Natural killer cell (primary cell): Measurements from ENCODE around the gene ECHDC1. TPM values are rescaled to one million over a fixed set of nuclear protein-coding genes. Genes with fewer than 3 reads are reported as not detected.
"Not testable (repeated sequence)": the region's sequence is repeated elsewhere in the genome, so short reads cannot be mapped to it uniquely, and the experiment has no call there.

ENCODE experiments used
- ATAC-seq, 3 donors: fragments of 150-1000 bp in 2 of 3; fragments of 200-7000 bp in 1 of 3; cut with Tn5 transposase; 1 replicate in 1 of 3; 2 replicates in 2 of 3; pipeline ENCODE4 v1.10.0; 2021; ENCODE audit warnings: mild to moderate bottlenecking in 2 of 3, moderate library complexity in 2 of 3
- DNase-seq, 2 donors: peaks; one replicate each; pipeline versions ENCODE4 v3.0.0 to v3.0.0-alpha.2; 2013 to 2021; ENCODE audit warnings: mixed read lengths in 1 of 2
- H3K27ac ChIP-seq: one replicate; pipeline ENCODE4 v1.5.1; 2013; ENCODE audit warnings: mild to moderate bottlenecking, low read length
- H3K27me3 ChIP-seq: one replicate; pipeline ENCODE4 v1.6.1; 2013; ENCODE audit warnings: low read length; ENCODE audit not compliant: control insufficient read depth, insufficient read depth
- H3K36me3 ChIP-seq: one replicate; pipeline ENCODE4 v1.6.1; 2013; ENCODE audit warnings: low read length; ENCODE audit not compliant: control insufficient read depth, insufficient read depth
- H3K4me1 ChIP-seq: one replicate; pipeline ENCODE4 v1.6.1; 2013; ENCODE audit warnings: low read length; ENCODE audit not compliant: control insufficient read depth, insufficient read depth
- H3K4me3 ChIP-seq: one replicate; pipeline ENCODE4 v1.5.1; 2013; ENCODE audit warnings: low read length
- H3K9me3 ChIP-seq: one replicate; pipeline ENCODE4 v1.6.1; 2013; ENCODE audit warnings: low read length; ENCODE audit not compliant: control insufficient read depth, insufficient read depth
- H3K27ac Mint-ChIP-seq, 2 donors: one replicate each; pipeline ENCODE4 v1.8.0; 2022; ENCODE audit warnings: mild to moderate bottlenecking in 2 of 2, mixed read lengths in 2 of 2, moderate library complexity in 1 of 2
- H3K27me3 Mint-ChIP-seq, 2 donors: one replicate each; pipeline ENCODE4 v1.8.0; 2022; ENCODE audit warnings: low read depth in 2 of 2, mixed read lengths in 2 of 2
- H3K36me3 Mint-ChIP-seq: one replicate; pipeline ENCODE4 v1.8.0; 2022; ENCODE audit warnings: mixed read lengths
- H3K4me1 Mint-ChIP-seq, 2 donors: one replicate each; pipeline ENCODE4 v1.8.0; 2022; ENCODE audit warnings: mixed read lengths in 2 of 2
- H3K4me3 Mint-ChIP-seq: one replicate; pipeline ENCODE4 v1.8.0; 2022; ENCODE audit warnings: mild to moderate bottlenecking, moderate library complexity, mixed read lengths
- H3K9me3 Mint-ChIP-seq, 2 donors: one replicate each; pipeline ENCODE4 v1.8.0; 2022; ENCODE audit warnings: mixed read lengths in 2 of 2
- WGBS: methylation state at CpG from one replicate; pipeline ENCODE4 v1.1.7; 2013; ENCODE audit warnings: missing lambda C conversion rate; ENCODE audit not compliant: insufficient coverage; 5-methylcytosine and 5-hydroxymethylcytosine counted together
- intact Hi-C: fragments of 100-400 bp; cut with micrococcal nuclease; formaldehyde crosslinking; loops from one replicate; pipeline ENCODE4 v1.14.2; 2022
- total RNA-seq, 4 donors: library from RNA; stranded (reverse); fragments of 120-200 nt in 1 of 4; gene quantifications; one replicate each; pipeline versions ENCODE4 v1.2.3 to v1.2.4, GENCODE V29; 2013 to 2022
- TF ChIP-seq, protein P1 (sequence below): fragments of 200-600 bp; IDR thresholded peaks from one replicate; pipeline ENCODE4 v1.8.0; 2022; ENCODE audit warnings: antibody characterized with exemption

Gene ECHDC1
- total RNA-seq, 3 donors from 2014 or later (not counting 1 experiment from before 2014, with no cell fraction given), result 18.7 to 35.1 (median 21.4) TPM

GRCh38 chr6:127389706-127390105, 46.3 kb upstream of the ECHDC1 start:
- Mint-ChIP-seq H3K4me1 (no peaks in the 10 kb centered on the region), H3K9me3 (no peaks in the 10 kb centered on the region), H3K27ac (no peak overlapping the region), H3K27me3 (peaks cover 0 to 3% of the 10 kb centered on the region in 2 donors), H3K4me3 (no peak overlapping the region), H3K36me3 (no peaks in the 10 kb centered on the region)
- no peaks in the 10 kb centered on the region for H3K4me1 ChIP-seq
- no peaks in the 10 kb centered on the region for H3K9me3 ChIP-seq
- H3K4me3 ChIP-seq, result no peak overlapping the region
- WGBS, result 94% methylated on average over 3 of the region's 3 CpGs
- ATAC-seq (no peak), DNase-seq (no peak)
- H3K27me3 ChIP-seq, result no peaks in the 10 kb centered on the region
- H3K36me3 ChIP-seq, result no peaks in the 10 kb centered on the region
- intact Hi-C loops, result no loop called here
- H3K27ac ChIP-seq, result no peak overlapping the region
- TF ChIP-seq, protein P1, sequence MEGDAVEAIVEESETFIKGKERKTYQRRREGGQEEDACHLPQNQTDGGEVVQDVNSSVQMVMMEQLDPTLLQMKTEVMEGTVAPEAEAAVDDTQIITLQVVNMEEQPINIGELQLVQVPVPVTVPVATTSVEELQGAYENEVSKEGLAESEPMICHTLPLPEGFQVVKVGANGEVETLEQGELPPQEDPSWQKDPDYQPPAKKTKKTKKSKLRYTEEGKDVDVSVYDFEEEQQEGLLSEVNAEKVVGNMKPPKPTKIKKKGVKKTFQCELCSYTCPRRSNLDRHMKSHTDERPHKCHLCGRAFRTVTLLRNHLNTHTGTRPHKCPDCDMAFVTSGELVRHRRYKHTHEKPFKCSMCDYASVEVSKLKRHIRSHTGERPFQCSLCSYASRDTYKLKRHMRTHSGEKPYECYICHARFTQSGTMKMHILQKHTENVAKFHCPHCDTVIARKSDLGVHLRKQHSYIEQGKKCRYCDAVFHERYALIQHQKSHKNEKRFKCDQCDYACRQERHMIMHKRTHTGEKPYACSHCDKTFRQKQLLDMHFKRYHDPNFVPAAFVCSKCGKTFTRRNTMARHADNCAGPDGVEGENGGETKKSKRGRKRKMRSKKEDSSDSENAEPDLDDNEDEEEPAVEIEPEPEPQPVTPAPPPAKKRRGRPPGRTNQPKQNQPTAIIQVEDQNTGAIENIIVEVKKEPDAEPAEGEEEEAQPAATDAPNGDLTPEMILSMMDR, result no peak

GRCh38 chr6:127385668-127386430, 42.4 kb upstream of the ECHDC1 start:
- H3K4me3 ChIP-seq, result no peak overlapping the region
- WGBS, result 100% methylated on average over 3 of the region's 3 CpGs

DNA sequence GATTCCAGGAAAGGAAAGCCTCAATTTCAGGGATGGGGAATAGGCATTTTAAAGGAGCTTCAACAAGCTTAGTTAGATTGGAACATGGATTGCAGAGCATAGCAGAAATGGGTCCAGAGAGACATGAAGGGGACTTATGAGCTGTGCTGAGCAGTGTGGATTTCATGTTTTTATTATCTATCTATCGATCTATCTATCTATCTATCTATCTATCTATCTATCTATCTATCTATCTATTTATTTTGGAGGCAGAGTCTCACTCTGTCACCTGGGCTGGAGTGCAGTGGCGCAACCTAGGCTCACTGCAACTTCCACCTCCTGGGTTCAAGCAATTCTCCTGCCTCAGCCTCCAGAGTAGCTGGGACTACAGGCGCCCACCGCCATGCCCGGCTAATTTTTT, 41.4 kb upstream of the ECHDC1 start:
- intact Hi-C loops, H3K36me3 Mint-ChIP-seq: not testable (repeated sequence)

More at GRCh38 chr6:127385668-127386430, 42.4 kb upstream of the ECHDC1 start:
- no peak overlapping the region for H3K27ac Mint-ChIP-seq
- no peaks in the 10 kb centered on the region for H3K4me1 ChIP-seq
- ATAC-seq, result no peak
- intact Hi-C loops, result no loop called here
- no peaks in the 10 kb centered on the region for H3K27me3 ChIP-seq
- no peaks in the 10 kb centered on the region for H3K4me1 Mint-ChIP-seq
- no peak for DNase-seq
- TF ChIP-seq, protein P1, result no peak
- no peak overlapping the region for H3K4me3 Mint-ChIP-seq
- H3K9me3 Mint-ChIP-seq, result no peaks in the 10 kb centered on the region
- no peaks in the 10 kb centered on the region for H3K36me3 Mint-ChIP-seq
- H3K9me3 ChIP-seq, result no peaks in the 10 kb centered on the region
- no peaks in the 10 kb centered on the region for H3K36me3 ChIP-seq
- H3K27ac ChIP-seq, result no peak overlapping the region
- H3K27me3 Mint-ChIP-seq, result peaks cover 0 to 3% of the 10 kb centered on the region in 2 donors

DNA sequence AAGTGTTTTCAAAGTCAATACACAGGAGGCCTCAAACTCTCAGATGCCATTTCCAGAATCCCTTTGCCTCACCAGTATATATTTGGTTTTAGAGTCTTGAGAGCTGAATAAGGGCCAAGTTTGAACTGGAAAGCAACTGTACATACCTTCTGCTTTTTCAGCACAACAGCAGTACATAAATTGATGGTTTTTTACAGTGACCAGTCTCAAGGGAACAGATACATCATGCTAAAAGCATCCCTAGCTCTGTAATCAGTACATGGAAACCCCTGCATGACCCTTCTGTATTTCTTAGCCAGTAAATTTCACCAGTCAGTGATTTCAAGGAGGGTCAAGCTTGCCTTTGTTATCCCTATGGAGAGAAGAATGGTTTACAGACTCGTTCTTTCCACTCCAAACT, 40.6 kb upstream of the ECHDC1 start:
- Histone ChIP-seq H3K9me3 (no peaks in the 10 kb centered on the region), H3K4me1 (no peaks in the 10 kb centered on the region), H3K4me3 (no peak overlapping the region), H3K27ac (no peak overlapping the region), H3K36me3 (no peaks in the 10 kb centered on the region), H3K27me3 (no peaks in the 10 kb centered on the region)
- intact Hi-C loops, result no loop called here
- ATAC-seq (no peak), DNase-seq (no peak)
- TF ChIP-seq, protein P1, result no peak
- H3K27ac Mint-ChIP-seq, result no peak overlapping the region
- no peak overlapping the region for H3K4me3 Mint-ChIP-seq
- H3K36me3 Mint-ChIP-seq, result no peaks in the 10 kb centered on the region
- WGBS, result no CpG with 5 or more reads among the region's 1 CpG
- H3K9me3 Mint-ChIP-seq, result no peaks in the 10 kb centered on the region
- H3K27me3 Mint-ChIP-seq, result peaks cover 0 to 3% of the 10 kb centered on the region in 2 donors
- H3K4me1 Mint-ChIP-seq, result no peaks in the 10 kb centered on the region

More for the DNA sequence above, 41.4 kb upstream of the ECHDC1 start:
- H3K27me3 ChIP-seq, H3K27me3 Mint-ChIP-seq, H3K9me3 Mint-ChIP-seq, DNase-seq, H3K4me1 ChIP-seq, H3K36me3 ChIP-seq, H3K4me3 Mint-ChIP-seq, H3K9me3 ChIP-seq, ATAC-seq, H3K4me1 Mint-ChIP-seq, H3K27ac ChIP-seq, H3K4me3 ChIP-seq, H3K27ac Mint-ChIP-seq: not testable (repeated sequence)
- 92% methylated on average over 4 of the region's 5 CpGs for WGBS
